Measurements from ENCODE around the gene PCDHB2. TPM values are rescaled to one million over a fixed set of nuclear protein-coding genes. Genes with fewer than 3 reads are reported as not detected.

Gene PCDHB2
- total and polyA plus RNA-seq, 2 of the 8 experiments (the other 6 are each of a cell fraction or from before 2014, with no cell fraction given): 28.8 to 29.2 TPM

DNA sequence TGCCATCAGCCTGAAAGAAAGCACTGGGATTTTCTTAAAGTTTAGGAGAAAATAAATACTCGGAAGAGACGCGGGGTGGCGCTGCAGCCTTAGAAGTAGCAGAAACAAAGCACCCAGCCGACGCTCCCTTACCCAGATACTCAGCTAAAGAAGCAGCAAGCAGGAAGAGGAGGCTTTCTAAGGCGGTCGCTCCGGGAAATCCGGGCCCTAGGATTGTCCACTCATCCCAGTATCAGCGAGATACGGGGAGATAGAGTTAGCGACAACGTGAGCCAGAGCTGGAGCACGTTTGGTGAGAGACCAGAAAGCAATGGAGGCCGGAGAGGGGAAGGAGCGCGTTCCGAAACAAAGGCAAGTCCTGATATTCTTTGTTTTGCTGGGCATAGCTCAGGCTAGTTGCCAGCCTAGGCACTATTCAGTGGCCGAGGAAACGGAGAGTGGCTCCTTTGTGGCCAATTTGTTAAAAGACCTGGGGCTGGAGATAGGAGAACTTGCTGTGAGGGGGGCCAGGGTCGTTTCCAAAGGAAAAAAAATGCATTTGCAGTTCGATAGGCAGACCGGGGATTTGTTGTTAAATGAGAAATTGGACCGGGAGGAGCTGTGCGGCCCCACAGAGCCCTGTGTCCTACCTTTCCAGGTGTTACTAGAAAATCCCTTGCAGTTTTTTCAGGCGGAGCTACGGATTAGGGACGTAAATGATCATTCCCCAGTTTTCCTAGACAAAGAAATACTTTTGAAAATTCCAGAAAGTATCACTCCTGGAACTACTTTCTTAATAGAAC, at the start of gene PCDHB2 (continued):
- TF ChIP-seq YY1 (IDR thresholded peaks at IDR 0.05; ENCODE audit: low read depth, low read length): peak; percentile 63; the same call in 1 of the 2 replicates
- TF ChIP-seq SAP30 (IDR thresholded peaks at IDR 0.05; ENCODE audit: insufficient read depth, insufficient replicate concordance, low read length): no peak
- no peak for TF ChIP-seq TCF12 (IDR thresholded peaks at IDR 0.05; ENCODE audit: low read depth, low read length)
- TF ChIP-seq SIRT6 (IDR thresholded peaks at IDR 0.05; ENCODE audit: low read length): no peak
- peak; percentile 83 for TF ChIP-seq PHF8 (conservative IDR thresholded peaks at IDR 0.05; ENCODE audit: low read depth, low read length)
- peak; percentile 69 for TF ChIP-seq ASH2L (IDR thresholded peaks at IDR 0.05; ENCODE audit: low read length)
- peak in 1 of 2 experiments; percentile 32; a peak in 1 of 4 replicates for TF ChIP-seq SIN3A (conservative IDR thresholded peaks at IDR 0.05 in 1 of 2, IDR thresholded peaks at IDR 0.05 in 1 of 2; ENCODE audit: low read depth in 1 of 2, low read length in 2 of 2)
- TF ChIP-seq TEAD4 (IDR thresholded peaks at IDR 0.05; ENCODE audit: low read depth, low read length): no peak
- TF ChIP-seq BACH1 (IDR thresholded peaks at IDR 0.05; ENCODE audit: low read length): no peak
- TF ChIP-seq, protein P1, sequence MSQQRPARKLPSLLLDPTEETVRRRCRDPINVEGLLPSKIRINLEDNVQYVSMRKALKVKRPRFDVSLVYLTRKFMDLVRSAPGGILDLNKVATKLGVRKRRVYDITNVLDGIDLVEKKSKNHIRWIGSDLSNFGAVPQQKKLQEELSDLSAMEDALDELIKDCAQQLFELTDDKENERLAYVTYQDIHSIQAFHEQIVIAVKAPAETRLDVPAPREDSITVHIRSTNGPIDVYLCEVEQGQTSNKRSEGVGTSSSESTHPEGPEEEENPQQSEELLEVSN (IDR thresholded peaks at IDR 0.05): peak; percentile 39; the same call in 1 of the 2 replicates
- TF ChIP-seq, protein P2, sequence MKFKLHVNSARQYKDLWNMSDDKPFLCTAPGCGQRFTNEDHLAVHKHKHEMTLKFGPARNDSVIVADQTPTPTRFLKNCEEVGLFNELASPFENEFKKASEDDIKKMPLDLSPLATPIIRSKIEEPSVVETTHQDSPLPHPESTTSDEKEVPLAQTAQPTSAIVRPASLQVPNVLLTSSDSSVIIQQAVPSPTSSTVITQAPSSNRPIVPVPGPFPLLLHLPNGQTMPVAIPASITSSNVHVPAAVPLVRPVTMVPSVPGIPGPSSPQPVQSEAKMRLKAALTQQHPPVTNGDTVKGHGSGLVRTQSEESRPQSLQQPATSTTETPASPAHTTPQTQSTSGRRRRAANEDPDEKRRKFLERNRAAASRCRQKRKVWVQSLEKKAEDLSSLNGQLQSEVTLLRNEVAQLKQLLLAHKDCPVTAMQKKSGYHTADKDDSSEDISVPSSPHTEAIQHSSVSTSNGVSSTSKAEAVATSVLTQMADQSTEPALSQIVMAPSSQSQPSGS (IDR thresholded peaks at IDR 0.05; ENCODE audit: low read length): peak; percentile 65; the same call in 1 of the 2 replicates
- no peak for TF ChIP-seq BRCA1 (IDR thresholded peaks at IDR 0.05; ENCODE audit: low read depth, low read length)
- TF ChIP-seq TBP (IDR thresholded peaks at IDR 0.05; ENCODE audit: low read depth, low read length): peak; percentile 89
- TF ChIP-seq JUND (IDR thresholded peaks at IDR 0.05; ENCODE audit: low read length): no peak
- TF ChIP-seq, protein P3, sequence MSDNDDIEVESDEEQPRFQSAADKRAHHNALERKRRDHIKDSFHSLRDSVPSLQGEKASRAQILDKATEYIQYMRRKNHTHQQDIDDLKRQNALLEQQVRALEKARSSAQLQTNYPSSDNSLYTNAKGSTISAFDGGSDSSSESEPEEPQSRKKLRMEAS (IDR thresholded peaks at IDR 0.05): peak; percentile 58
- TF ChIP-seq GTF2F1 (IDR thresholded peaks at IDR 0.05; ENCODE audit: borderline replicate concordance, low read depth, low read length): no peak
- TF ChIP-seq TAF7 (optimal IDR thresholded peaks at IDR 0.05; ENCODE audit: borderline replicate concordance, low read depth, low read length): peak; percentile 60
- no peak for TF ChIP-seq POU5F1 (IDR thresholded peaks at IDR 0.05; ENCODE audit: low read depth, low read length)
- no peak for TF ChIP-seq CHD2 (IDR thresholded peaks at IDR 0.05; ENCODE audit: low read length)
- TF ChIP-seq CBX8 (IDR thresholded peaks at IDR 0.05; ENCODE audit: borderline replicate concordance, low read depth, low read length): no peak
